Measurements from ENCODE around the gene HSPA13. TPM values are rescaled to one million over a fixed set of nuclear protein-coding genes. Genes with fewer than 3 reads are reported as not detected.
"Not testable (repeated sequence)": the region's sequence is repeated elsewhere in the genome, so short reads cannot be mapped to it uniquely, and the experiment has no call there.

HSPA13 gene
- total RNA-seq, 1 experiment from 2014 or later: 25.1 TPM

DNA sequence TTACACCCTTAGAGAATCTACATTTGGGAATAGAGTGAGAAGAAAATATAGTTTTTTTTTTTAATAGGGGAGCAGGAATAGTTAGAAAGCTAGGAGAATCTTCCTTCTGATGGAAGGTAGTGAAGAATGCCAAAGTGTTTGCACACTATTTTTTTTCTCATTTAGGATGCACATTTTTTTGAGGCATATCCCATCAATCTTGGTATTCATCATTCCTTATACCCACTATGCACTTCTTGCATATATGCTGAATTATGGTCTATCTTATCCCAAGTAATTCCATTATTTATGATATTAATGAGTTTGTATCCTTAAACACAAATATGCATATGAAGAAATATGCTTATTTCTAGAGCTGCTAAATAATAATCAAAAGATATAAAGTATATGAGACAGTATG is 28.4 kb downstream of the HSPA13 start:
- ChIA-PET CTCF (no interaction called here), POLR2A (ENCODE audit: unreplicated experiment) (no interaction called here)
- H3K4me3 ChIP-seq (ENCODE audit: low read length): no peak overlapping the region
- no peaks in the 10 kb centered on the region for H4K20me1 ChIP-seq (ENCODE audit: low read length)
- DNase-seq: no peak
- no peaks in the 10 kb centered on the region for H3K4me1 ChIP-seq (ENCODE audit: insufficient read depth, low read length)
- no peak overlapping the region for H3K4me2 ChIP-seq (ENCODE audit: low read length)
- TF ChIP-seq EZH2phosphoT487 (IDR thresholded peaks at IDR 0.05; ENCODE audit: borderline replicate concordance, low read length) (no peak), EZH2 (IDR thresholded peaks at IDR 0.05; ENCODE audit: low read length, unreplicated experiment) (no peak)
- TF ChIP-seq, protein P1, sequence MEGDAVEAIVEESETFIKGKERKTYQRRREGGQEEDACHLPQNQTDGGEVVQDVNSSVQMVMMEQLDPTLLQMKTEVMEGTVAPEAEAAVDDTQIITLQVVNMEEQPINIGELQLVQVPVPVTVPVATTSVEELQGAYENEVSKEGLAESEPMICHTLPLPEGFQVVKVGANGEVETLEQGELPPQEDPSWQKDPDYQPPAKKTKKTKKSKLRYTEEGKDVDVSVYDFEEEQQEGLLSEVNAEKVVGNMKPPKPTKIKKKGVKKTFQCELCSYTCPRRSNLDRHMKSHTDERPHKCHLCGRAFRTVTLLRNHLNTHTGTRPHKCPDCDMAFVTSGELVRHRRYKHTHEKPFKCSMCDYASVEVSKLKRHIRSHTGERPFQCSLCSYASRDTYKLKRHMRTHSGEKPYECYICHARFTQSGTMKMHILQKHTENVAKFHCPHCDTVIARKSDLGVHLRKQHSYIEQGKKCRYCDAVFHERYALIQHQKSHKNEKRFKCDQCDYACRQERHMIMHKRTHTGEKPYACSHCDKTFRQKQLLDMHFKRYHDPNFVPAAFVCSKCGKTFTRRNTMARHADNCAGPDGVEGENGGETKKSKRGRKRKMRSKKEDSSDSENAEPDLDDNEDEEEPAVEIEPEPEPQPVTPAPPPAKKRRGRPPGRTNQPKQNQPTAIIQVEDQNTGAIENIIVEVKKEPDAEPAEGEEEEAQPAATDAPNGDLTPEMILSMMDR (conservative IDR thresholded peaks at IDR 0.05; ENCODE audit: low read depth, low read length): no peak
- no peak overlapping the region for H3K9ac ChIP-seq (ENCODE audit: low read length)
- H3K9me3 ChIP-seq (ENCODE audit: low read length): no peaks in the 10 kb centered on the region
- intact Hi-C loops (cut with micrococcal nuclease): no loop called here
- no peaks in the 10 kb centered on the region for H3K9me2 ChIP-seq (replicated peaks; ENCODE audit: low read length)
- H2AFZ ChIP-seq (ENCODE audit: low read length): no peak overlapping the region
- no peaks in the 10 kb centered on the region for H3K36me3 ChIP-seq (ENCODE audit: low read depth, low read length)
- no peak overlapping the region for H3K27ac ChIP-seq (ENCODE audit: low read length)
- no TSS peak for BruUV-seq (replicated peaks)
- ATAC-seq: no peak
- H3K79me2 ChIP-seq (ENCODE audit: low read length): no peaks in the 10 kb centered on the region
- peaks cover 65% of the 10 kb centered on the region for H3K27me3 ChIP-seq (ENCODE audit: low read length)
- H3F3A ChIP-seq (ENCODE audit: low read length, unreplicated experiment): no peaks in the 10 kb centered on the region

DNA sequence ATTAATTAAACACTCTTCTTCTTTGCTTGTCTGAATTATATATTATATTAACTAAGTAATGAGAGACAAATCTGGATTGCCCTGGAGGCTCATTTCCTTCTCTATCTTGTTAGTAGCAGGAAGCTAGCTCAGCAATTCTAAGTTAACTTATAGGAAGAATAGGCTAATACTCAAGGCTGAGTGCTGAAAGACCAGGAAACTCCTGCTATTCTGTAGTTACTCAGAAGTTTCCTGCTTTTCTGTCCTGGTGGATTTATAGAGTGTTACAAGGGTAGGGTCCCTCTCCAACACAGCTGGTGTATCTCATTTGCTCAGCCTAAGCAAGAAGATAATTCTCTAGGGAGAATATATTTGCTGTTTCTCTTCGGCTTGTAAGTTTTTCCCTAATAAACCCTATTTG is 29.2 kb downstream of the HSPA13 start:
- BruUV-seq (replicated peaks): no TSS peak
- intact Hi-C loops (cut with micrococcal nuclease): no loop called here
- CTCF ChIA-PET: no interaction called here
- H3F3A ChIP-seq (ENCODE audit: low read length, unreplicated experiment): no peaks in the 10 kb centered on the region
- ATAC-seq: no peak
- no peaks in the 10 kb centered on the region for H3K36me3 ChIP-seq (ENCODE audit: low read depth, low read length)
- H3K27me3 ChIP-seq (ENCODE audit: low read length): peaks cover 65% of the 10 kb centered on the region
- H3K9me2 ChIP-seq (replicated peaks; ENCODE audit: low read length): no peaks in the 10 kb centered on the region
- no peak for DNase-seq
- TF ChIP-seq EZH2 (IDR thresholded peaks at IDR 0.05; ENCODE audit: low read length, unreplicated experiment): no peak
- TF ChIP-seq EZH2phosphoT487 (IDR thresholded peaks at IDR 0.05; ENCODE audit: borderline replicate concordance, low read length): no peak
- TF ChIP-seq, protein P1 (conservative IDR thresholded peaks at IDR 0.05; ENCODE audit: low read depth, low read length): no peak
- H3K4me2 ChIP-seq (ENCODE audit: low read length): no peak overlapping the region
- H3K9ac ChIP-seq (ENCODE audit: low read length): no peak overlapping the region
- H3K9me3 ChIP-seq (ENCODE audit: low read length): no peaks in the 10 kb centered on the region
- H3K4me1 ChIP-seq (ENCODE audit: insufficient read depth, low read length): no peaks in the 10 kb centered on the region
- POLR2A ChIA-PET (ENCODE audit: unreplicated experiment): no interaction called here
- no peak overlapping the region for H2AFZ ChIP-seq (ENCODE audit: low read length)
- no peak overlapping the region for H3K27ac ChIP-seq (ENCODE audit: low read length)
- H3K79me2 ChIP-seq (ENCODE audit: low read length): no peaks in the 10 kb centered on the region
- H4K20me1 ChIP-seq (ENCODE audit: low read length): no peaks in the 10 kb centered on the region
- no peak overlapping the region for H3K4me3 ChIP-seq (ENCODE audit: low read length)

DNA sequence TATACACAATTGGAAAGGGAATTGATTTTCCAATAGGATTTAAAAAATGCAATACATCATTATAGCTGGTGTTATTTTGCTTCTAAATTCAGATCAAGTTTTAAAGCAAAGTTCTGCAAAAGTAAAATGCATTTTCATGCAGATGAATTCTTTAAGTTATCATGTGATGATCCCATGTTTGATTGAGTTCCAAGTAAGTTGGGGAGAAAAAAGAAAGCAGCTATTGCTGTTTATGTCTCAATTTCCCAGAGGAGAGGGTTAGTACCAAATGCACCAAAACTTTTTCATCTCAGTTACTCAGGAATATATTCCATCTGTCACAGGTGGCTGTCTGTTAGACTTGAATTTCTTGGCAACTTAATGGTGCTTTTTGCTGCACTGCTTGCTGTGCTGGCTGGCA is 29.7 kb downstream of the HSPA13 start:
- H3K4me3 ChIP-seq (ENCODE audit: low read length): no peak overlapping the region
- H3K27ac ChIP-seq (ENCODE audit: low read length): no peak overlapping the region
- H3K4me1 ChIP-seq (ENCODE audit: insufficient read depth, low read length): no peaks in the 10 kb centered on the region
- no peak for TF ChIP-seq EZH2 (IDR thresholded peaks at IDR 0.05; ENCODE audit: low read length, unreplicated experiment)
- no peak for TF ChIP-seq EZH2phosphoT487 (IDR thresholded peaks at IDR 0.05; ENCODE audit: borderline replicate concordance, low read length)
- TF ChIP-seq, protein P1 (conservative IDR thresholded peaks at IDR 0.05; ENCODE audit: low read depth, low read length): no peak
- BruUV-seq (replicated peaks): no TSS peak
- H3K4me2 ChIP-seq (ENCODE audit: low read length): no peak overlapping the region
- DNase-seq: no peak
- H3F3A ChIP-seq (ENCODE audit: low read length, unreplicated experiment): no peaks in the 10 kb centered on the region
- no peak overlapping the region for H3K9ac ChIP-seq (ENCODE audit: low read length)
- H3K36me3 ChIP-seq (ENCODE audit: low read depth, low read length): no peaks in the 10 kb centered on the region
- no peaks in the 10 kb centered on the region for H3K9me2 ChIP-seq (replicated peaks; ENCODE audit: low read length)
- peaks cover 68% of the 10 kb centered on the region for H3K27me3 ChIP-seq (ENCODE audit: low read length)
- H3K9me3 ChIP-seq (ENCODE audit: low read length): no peaks in the 10 kb centered on the region
- no peak overlapping the region for H2AFZ ChIP-seq (ENCODE audit: low read length)
- ChIA-PET POLR2A (ENCODE audit: unreplicated experiment) (no interaction called here), CTCF (no interaction called here)
- H4K20me1 ChIP-seq (ENCODE audit: low read length): no peaks in the 10 kb centered on the region
- no peaks in the 10 kb centered on the region for H3K79me2 ChIP-seq (ENCODE audit: low read length)
- intact Hi-C loops (cut with micrococcal nuclease): no loop called here
- no peak for ATAC-seq

DNA sequence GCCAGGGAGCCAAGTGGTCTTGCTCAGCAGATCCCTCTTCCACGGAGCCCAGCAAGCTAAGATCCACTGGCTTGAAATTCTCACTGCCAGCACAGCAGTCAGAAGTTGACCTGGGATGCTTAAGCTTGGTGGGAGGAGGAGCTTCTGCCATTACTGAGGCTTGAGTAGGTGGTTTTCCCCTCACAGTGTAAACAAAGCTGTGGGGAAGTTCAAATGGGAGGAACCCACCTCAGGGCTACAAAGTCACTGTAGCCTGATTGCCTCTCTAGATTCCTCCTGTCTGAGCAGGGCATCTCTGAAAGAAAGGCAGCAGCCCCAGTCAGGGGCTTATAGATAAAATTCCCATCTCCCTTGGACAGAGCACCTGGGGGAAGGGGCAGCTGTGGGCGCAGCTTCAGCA is 55.6 kb downstream of the HSPA13 start:
- H3K4me3 ChIP-seq (ENCODE audit: low read length); H3K9ac ChIP-seq (ENCODE audit: low read length); H2AFZ ChIP-seq (ENCODE audit: low read length); H3K4me1 ChIP-seq (ENCODE audit: insufficient read depth, low read length); H3K79me2 ChIP-seq (ENCODE audit: low read length); H3K36me3 ChIP-seq (ENCODE audit: low read depth, low read length); POLR2A ChIA-PET (ENCODE audit: unreplicated experiment); H4K20me1 ChIP-seq (ENCODE audit: low read length); BruUV-seq (replicated peaks); CTCF ChIA-PET; ATAC-seq; H3F3A ChIP-seq (ENCODE audit: low read length, unreplicated experiment); H3K9me3 ChIP-seq (ENCODE audit: low read length); H3K9me2 ChIP-seq (replicated peaks; ENCODE audit: low read length); H3K4me2 ChIP-seq (ENCODE audit: low read length); DNase-seq; intact Hi-C loops (cut with micrococcal nuclease); H3K27ac ChIP-seq (ENCODE audit: low read length): not testable (repeated sequence)
- peaks cover 39% of the 10 kb centered on the region; the same call in 1 of the 2 replicates for H3K27me3 ChIP-seq (ENCODE audit: low read length)

Data from PC-3 (cell line).